GM23248 (cell line): ENCODE results near the gene ARHGEF4.

Experiments
- EZH2 ChIP-seq: fragments of 200-600 bp; sonication (generic); IDR thresholded peaks from 2 replicates; pipeline ENCODE4 v1.6.1; 2018; ENCODE audit warnings: antibody characterized with exemption, mild to moderate bottlenecking; ENCODE audit not compliant: insufficient read depth, poor library complexity, severe bottlenecking
- EZH2phosphoT487 ChIP-seq: fragments of 200-600 bp; sonication (generic); IDR thresholded peaks from 2 replicates; pipeline ENCODE4 v1.6.1; 2018; ENCODE audit warnings: antibody characterized with exemption, moderate library complexity, mild to moderate bottlenecking, low read depth; ENCODE audit not compliant: insufficient read depth

GRCh38 chr2:131040661-131041401, 204.1 kb downstream of the ARHGEF4 start:
- no peak for TF ChIP-seq EZH2
- no peak for TF ChIP-seq EZH2phosphoT487
